Neural cell (in vitro differentiated cells): ENCODE results near the gene CASP9.

ENCODE experiments used
- CTCF ChIP-seq: fragments of 450-650 bp; IDR thresholded peaks from 2 replicates; pipeline ENCODE4 v1.5.1; 2014; ENCODE audit warnings: antibody characterized with exemption, mild to moderate bottlenecking, moderate library complexity; ENCODE audit not compliant: poor library complexity, severe bottlenecking
- EP300 ChIP-seq: fragments of 450-650 bp; conservative IDR thresholded peaks from 2 replicates; pipeline ENCODE4 v1.6.1; 2014; ENCODE audit warnings: antibody characterized with exemption, mild to moderate bottlenecking, moderate library complexity; ENCODE audit not compliant: poor library complexity, severe bottlenecking
- EZH2 ChIP-seq: fragments of 200-600, 300-800 bp; shearing (Covaris generic), sonication (generic); IDR thresholded peaks from 2 replicates; pipeline ENCODE4 v1.6.1; 2014; ENCODE audit warnings: antibody characterized with exemption, low read length, borderline replicate concordance, mild to moderate bottlenecking; ENCODE audit not compliant: insufficient read depth, poor library complexity, severe bottlenecking
- POLR2AphosphoS5 ChIP-seq: IDR thresholded peaks from 2 replicates; pipeline ENCODE4 v1.6.1; 2012
- RAD21 ChIP-seq: fragments of 450-650 bp; conservative IDR thresholded peaks from 2 replicates; pipeline ENCODE4 v1.6.1; 2014; ENCODE audit warnings: antibody characterized with exemption, mild to moderate bottlenecking, moderate library complexity
- REST ChIP-seq: IDR thresholded peaks from 2 replicates; pipeline ENCODE4 v1.6.1; 2012; ENCODE audit warnings: borderline replicate concordance
- SMC3 ChIP-seq: fragments of 450-650 bp; conservative IDR thresholded peaks from 2 replicates; pipeline ENCODE4 v1.6.1; 2014; ENCODE audit warnings: antibody characterized with exemption, mild to moderate bottlenecking, moderate library complexity; ENCODE audit not compliant: poor library complexity

GRCh38 chr1:15501208-15502032 is 22.6 kb downstream of the CASP9 start:
- TF ChIP-seq REST: no peak
- TF ChIP-seq SMC3: no peak
- peak; percentile 28 for TF ChIP-seq CTCF
- TF ChIP-seq POLR2AphosphoS5: no peak
- no peak for TF ChIP-seq RAD21
- no peak for TF ChIP-seq EZH2
- TF ChIP-seq EP300: no peak
